H1 (cell line): ENCODE results near the gene GNB1L. TPM values are rescaled to one million over a fixed set of nuclear protein-coding genes. Genes with fewer than 3 reads are reported as not detected.
A peak's percentile ranks its signal among the peaks of the same experiment; 100 is the strongest.

Experiments
- EGR1 ChIP-seq: IDR thresholded peaks from 2 replicates; pipeline ENCODE4 v1.6.1; 2011; ENCODE audit warnings: low read depth, low read length, borderline replicate concordance
- EP300 ChIP-seq, 2 experiments: IDR thresholded peaks; 1 replicate in 1 of 2; 2 replicates in 1 of 2; pipeline ENCODE4 v1.6.1; 2011 to 2012; ENCODE audit warnings: low read depth in 2 of 2, low read length in 2 of 2, mild to moderate bottlenecking in 2 of 2, borderline replicate concordance in 1 of 2, inconsistent platforms in 1 of 2, moderate library complexity in 1 of 2
- JUND ChIP-seq: IDR thresholded peaks from 2 replicates; pipeline ENCODE4 v1.6.1; 2011; ENCODE audit warnings: mild to moderate bottlenecking, improper control_type of control experiment, low read length
- KDM4A ChIP-seq: IDR thresholded peaks from one replicate; pipeline ENCODE4 v1.7.1; 2012; ENCODE audit warnings: low read depth, mild to moderate bottlenecking, moderate library complexity, low read length, inconsistent platforms; ENCODE audit not compliant: severe bottlenecking
- POLR2AphosphoS5 ChIP-seq: IDR thresholded peaks from 2 replicates; pipeline ENCODE4 v1.6.1; 2011; ENCODE audit warnings: low read depth, low read length
- SIRT6 ChIP-seq: IDR thresholded peaks from one replicate; pipeline ENCODE4 v1.7.1; 2012; ENCODE audit warnings: low read length, inconsistent platforms
- SIX5 ChIP-seq: IDR thresholded peaks from 2 replicates; pipeline ENCODE4 v1.6.1; 2011; ENCODE audit warnings: mild to moderate bottlenecking, low read depth, low read length
- TAF7 ChIP-seq: optimal IDR thresholded peaks from 2 replicates; pipeline ENCODE3; 2011; ENCODE audit warnings: low read depth, mild to moderate bottlenecking, inconsistent platforms, low read length, moderate library complexity, borderline replicate concordance
- TCF12 ChIP-seq: IDR thresholded peaks from 2 replicates; pipeline ENCODE4 v1.6.1; 2011; ENCODE audit warnings: low read depth, mild to moderate bottlenecking, low read length
- TEAD4 ChIP-seq: IDR thresholded peaks from 2 replicates; pipeline ENCODE4 v1.6.1; 2012; ENCODE audit warnings: low read depth, low read length, inconsistent platforms, mixed read lengths
- polyA plus RNA-seq, 7 experiments: library from polyadenylated mRNA; depleted of rRNA in 3 of 7; stranded (reverse) in 5 of 7; unstranded in 2 of 7; fragments of >200 nt in 5 of 7; fragments of 200-250 nt in 2 of 7; gene quantifications; 1 replicate in 5 of 7; 2 replicates in 1 of 7; 4 replicates in 1 of 7; pipeline versions ENCODE4 v1.2.1 to v1.2.3, GENCODE V29; 2011 to 2013; ENCODE audit warnings: missing spikeins in 2 of 7, mixed read lengths in 2 of 7
- total RNA-seq: library from RNA; stranded (reverse); fragmentation: NEBNext Ultra II Directional; extraction: Animal tissue kit (Norgen Biotek cat#: 25700); gene quantifications from 2 replicates; pipeline ENCODE4 v1.2.1, GENCODE V29; 2021
- TF ChIP-seq, protein P1 (sequence below): fragments of 300-600 bp; sonication (generic); IDR thresholded peaks from 2 replicates; pipeline ENCODE4 v1.7.1; 2012; ENCODE audit warnings: low read length, moderate library complexity, mild to moderate bottlenecking, inconsistent platforms; ENCODE audit not compliant: insufficient replicate concordance

GNB1L gene
- total and polyA plus RNA-seq, 2 of the 8 experiments (the other 6 are each of a cell fraction or from before 2014, with no cell fraction given), result 14.0 to 15.6 TPM

DNA sequence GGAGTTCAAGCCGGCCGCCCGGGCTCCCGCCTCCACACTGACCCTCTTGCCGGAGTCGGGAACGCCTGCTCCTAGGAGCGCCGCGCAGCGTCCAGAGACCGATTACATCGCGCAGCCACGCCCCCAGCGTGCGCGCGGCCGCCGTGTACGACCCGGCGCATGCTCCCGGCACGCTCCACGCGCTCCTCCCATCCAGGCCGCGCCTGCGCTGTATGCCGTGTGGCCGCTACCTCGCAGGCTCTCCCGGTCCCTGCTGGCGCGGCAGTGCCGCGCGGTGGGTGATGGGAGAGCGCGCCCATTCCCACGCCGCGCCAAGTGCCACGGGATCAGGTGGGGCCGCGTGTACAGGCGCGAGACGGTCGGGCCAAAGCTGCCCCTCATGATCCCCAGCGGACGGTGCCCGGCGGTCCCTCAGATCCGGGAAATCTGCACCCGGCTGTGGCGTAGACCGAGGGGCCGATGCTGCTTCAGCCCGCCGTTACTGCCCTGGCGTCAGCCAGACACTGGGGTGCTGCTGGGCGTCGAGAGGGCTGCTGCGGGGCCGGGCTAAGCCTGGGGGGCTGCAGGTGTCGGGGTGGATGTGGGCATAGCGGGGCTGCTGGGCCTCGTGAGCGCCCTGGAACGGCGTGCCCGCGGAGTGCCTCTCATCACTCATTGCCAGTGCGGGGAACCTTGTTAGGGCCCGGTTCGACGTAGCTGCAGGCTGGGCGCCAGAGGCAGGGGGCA, at the start of gene GNB1L, which contains the start of gene RTL10 (continued):
- TF ChIP-seq, protein P1, sequence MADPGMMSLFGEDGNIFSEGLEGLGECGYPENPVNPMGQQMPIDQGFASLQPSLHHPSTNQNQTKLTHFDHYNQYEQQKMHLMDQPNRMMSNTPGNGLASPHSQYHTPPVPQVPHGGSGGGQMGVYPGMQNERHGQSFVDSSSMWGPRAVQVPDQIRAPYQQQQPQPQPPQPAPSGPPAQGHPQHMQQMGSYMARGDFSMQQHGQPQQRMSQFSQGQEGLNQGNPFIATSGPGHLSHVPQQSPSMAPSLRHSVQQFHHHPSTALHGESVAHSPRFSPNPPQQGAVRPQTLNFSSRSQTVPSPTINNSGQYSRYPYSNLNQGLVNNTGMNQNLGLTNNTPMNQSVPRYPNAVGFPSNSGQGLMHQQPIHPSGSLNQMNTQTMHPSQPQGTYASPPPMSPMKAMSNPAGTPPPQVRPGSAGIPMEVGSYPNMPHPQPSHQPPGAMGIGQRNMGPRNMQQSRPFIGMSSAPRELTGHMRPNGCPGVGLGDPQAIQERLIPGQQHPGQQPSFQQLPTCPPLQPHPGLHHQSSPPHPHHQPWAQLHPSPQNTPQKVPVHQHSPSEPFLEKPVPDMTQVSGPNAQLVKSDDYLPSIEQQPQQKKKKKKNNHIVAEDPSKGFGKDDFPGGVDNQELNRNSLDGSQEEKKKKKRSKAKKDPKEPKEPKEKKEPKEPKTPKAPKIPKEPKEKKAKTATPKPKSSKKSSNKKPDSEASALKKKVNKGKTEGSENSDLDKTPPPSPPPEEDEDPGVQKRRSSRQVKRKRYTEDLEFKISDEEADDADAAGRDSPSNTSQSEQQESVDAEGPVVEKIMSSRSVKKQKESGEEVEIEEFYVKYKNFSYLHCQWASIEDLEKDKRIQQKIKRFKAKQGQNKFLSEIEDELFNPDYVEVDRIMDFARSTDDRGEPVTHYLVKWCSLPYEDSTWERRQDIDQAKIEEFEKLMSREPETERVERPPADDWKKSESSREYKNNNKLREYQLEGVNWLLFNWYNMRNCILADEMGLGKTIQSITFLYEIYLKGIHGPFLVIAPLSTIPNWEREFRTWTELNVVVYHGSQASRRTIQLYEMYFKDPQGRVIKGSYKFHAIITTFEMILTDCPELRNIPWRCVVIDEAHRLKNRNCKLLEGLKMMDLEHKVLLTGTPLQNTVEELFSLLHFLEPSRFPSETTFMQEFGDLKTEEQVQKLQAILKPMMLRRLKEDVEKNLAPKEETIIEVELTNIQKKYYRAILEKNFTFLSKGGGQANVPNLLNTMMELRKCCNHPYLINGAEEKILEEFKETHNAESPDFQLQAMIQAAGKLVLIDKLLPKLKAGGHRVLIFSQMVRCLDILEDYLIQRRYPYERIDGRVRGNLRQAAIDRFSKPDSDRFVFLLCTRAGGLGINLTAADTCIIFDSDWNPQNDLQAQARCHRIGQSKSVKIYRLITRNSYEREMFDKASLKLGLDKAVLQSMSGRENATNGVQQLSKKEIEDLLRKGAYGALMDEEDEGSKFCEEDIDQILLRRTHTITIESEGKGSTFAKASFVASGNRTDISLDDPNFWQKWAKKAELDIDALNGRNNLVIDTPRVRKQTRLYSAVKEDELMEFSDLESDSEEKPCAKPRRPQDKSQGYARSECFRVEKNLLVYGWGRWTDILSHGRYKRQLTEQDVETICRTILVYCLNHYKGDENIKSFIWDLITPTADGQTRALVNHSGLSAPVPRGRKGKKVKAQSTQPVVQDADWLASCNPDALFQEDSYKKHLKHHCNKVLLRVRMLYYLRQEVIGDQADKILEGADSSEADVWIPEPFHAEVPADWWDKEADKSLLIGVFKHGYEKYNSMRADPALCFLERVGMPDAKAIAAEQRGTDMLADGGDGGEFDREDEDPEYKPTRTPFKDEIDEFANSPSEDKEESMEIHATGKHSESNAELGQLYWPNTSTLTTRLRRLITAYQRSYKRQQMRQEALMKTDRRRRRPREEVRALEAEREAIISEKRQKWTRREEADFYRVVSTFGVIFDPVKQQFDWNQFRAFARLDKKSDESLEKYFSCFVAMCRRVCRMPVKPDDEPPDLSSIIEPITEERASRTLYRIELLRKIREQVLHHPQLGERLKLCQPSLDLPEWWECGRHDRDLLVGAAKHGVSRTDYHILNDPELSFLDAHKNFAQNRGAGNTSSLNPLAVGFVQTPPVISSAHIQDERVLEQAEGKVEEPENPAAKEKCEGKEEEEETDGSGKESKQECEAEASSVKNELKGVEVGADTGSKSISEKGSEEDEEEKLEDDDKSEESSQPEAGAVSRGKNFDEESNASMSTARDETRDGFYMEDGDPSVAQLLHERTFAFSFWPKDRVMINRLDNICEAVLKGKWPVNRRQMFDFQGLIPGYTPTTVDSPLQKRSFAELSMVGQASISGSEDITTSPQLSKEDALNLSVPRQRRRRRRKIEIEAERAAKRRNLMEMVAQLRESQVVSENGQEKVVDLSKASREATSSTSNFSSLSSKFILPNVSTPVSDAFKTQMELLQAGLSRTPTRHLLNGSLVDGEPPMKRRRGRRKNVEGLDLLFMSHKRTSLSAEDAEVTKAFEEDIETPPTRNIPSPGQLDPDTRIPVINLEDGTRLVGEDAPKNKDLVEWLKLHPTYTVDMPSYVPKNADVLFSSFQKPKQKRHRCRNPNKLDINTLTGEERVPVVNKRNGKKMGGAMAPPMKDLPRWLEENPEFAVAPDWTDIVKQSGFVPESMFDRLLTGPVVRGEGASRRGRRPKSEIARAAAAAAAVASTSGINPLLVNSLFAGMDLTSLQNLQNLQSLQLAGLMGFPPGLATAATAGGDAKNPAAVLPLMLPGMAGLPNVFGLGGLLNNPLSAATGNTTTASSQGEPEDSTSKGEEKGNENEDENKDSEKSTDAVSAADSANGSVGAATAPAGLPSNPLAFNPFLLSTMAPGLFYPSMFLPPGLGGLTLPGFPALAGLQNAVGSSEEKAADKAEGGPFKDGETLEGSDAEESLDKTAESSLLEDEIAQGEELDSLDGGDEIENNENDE, result no peak
- TF ChIP-seq TCF12 (no peak), TAF7 (peak; percentile 68), JUND (no peak), TEAD4 (no peak), KDM4A (peak; percentile 93), SIRT6 (no peak), EGR1 (no peak), SIX5 (no peak), POLR2AphosphoS5 (peak; percentile 85; the same call in 1 of the 2 replicates), EP300 (IDR thresholded peaks at IDR 0.05; ENCODE audit: borderline replicate concordance in 1 of 2, low read depth in 2 of 2, low read length in 2 of 2) (no peak)
